Esophagus muscularis mucosa (tissue), 4 donors: ENCODE data around the gene DPYSL3.

Experiments used
- CTCF ChIP-seq, 3 experiments: fragments of 200-600 bp in 2 of 3; fragments of 450-650 bp in 1 of 3; sonication (generic) in 2 of 3; IDR thresholded peaks; one replicate each; pipeline ENCODE4 v1.5.1; 2017 to 2019; ENCODE audit warnings: antibody characterized with exemption in 3 of 3, mild to moderate bottlenecking in 2 of 3, moderate library complexity in 1 of 3
- EP300 ChIP-seq: sonication (generic); formaldehyde crosslinking; IDR thresholded peaks from one replicate; pipeline ENCODE4 v1.6.1; 2017; ENCODE audit warnings: antibody characterized with exemption
- POLR2A ChIP-seq: fragments of 450-650 bp; IDR thresholded peaks from one replicate; pipeline ENCODE4 v1.6.1; 2017; ENCODE audit warnings: antibody characterized with exemption, moderate library complexity, mild to moderate bottlenecking, low read depth
- POLR2AphosphoS5 ChIP-seq, 2 donors: sonication (generic); formaldehyde crosslinking; IDR thresholded peaks; one replicate each; pipeline ENCODE4 v1.6.1; 2017; ENCODE audit warnings: antibody characterized with exemption in 2 of 2

- no peak for TF ChIP-seq CTCF (IDR thresholded peaks at IDR 0.05)
- no peak for TF ChIP-seq EP300
- TF ChIP-seq POLR2AphosphoS5 (IDR thresholded peaks at IDR 0.05), result no peak
- no peak for TF ChIP-seq POLR2A
These were observed 61.1 kb downstream of the DPYSL3 start for GRCh38 chr5:147448766-147449165.
